Activated B cell treated with CpG ODN at 0.5 μM for 24 hours (primary cell): ENCODE measurements around the gene UCMA. TPM values are rescaled to one million over a fixed set of nuclear protein-coding genes. Genes with fewer than 3 reads are reported as not detected.
"Not testable (repeated sequence)": the region's sequence is repeated elsewhere in the genome, so short reads cannot be mapped to it uniquely, and the experiment has no call there.

Experiments
- ATAC-seq: fragments of 200-7000 bp; cut with Tn5 transposase; one replicate; pipeline ENCODE4 v1.10.0; 2021; ENCODE audit warnings: low read depth, mild to moderate bottlenecking, moderate library complexity
- CTCF ChIA-PET: fragments of 350-600 bp; sonication (Branson Sonifier 250); formaldehyde crosslinking; loops from one replicate; lab custom pipeline; 2021; ENCODE audit warnings: antibody characterized with exemption; lab: Charles Lee
- POLR2A ChIA-PET: fragments of 350-600 bp; sonication (Branson Sonifier 250); formaldehyde crosslinking; loops from one replicate; lab custom pipeline; 2021; ENCODE audit warnings: antibody characterized with exemption; lab: Charles Lee
- DNase-seq: peaks from one replicate; pipeline ENCODE4 v3.0.0; 2022
- H3K27ac Mint-ChIP-seq: one replicate; pipeline ENCODE4 v1.8.0; 2020; ENCODE audit warnings: mixed read lengths
- H3K27me3 Mint-ChIP-seq: one replicate; pipeline ENCODE4 v1.8.0; 2021; ENCODE audit warnings: mixed read lengths
- H3K36me3 Mint-ChIP-seq: one replicate; pipeline ENCODE4 v1.8.0; 2021; ENCODE audit warnings: low read depth, mixed read lengths
- H3K4me1 Mint-ChIP-seq: one replicate; pipeline ENCODE4 v1.8.0; 2021; ENCODE audit warnings: mixed read lengths
- H3K4me3 Mint-ChIP-seq: one replicate; pipeline ENCODE4 v1.8.0; 2020; ENCODE audit warnings: mild to moderate bottlenecking, mixed read lengths
- H3K9me3 Mint-ChIP-seq: one replicate; pipeline ENCODE4 v1.8.0; 2020; ENCODE audit warnings: mixed read lengths
- intact Hi-C: fragments of 100-400 bp; cut with micrococcal nuclease; formaldehyde crosslinking; loops from one replicate; pipeline ENCODE4 v1.15.1; 2024
- total RNA-seq: library from RNA; stranded (reverse); gene quantifications from 2 replicates; pipeline ENCODE4 v1.2.3, GENCODE V29; 2022
- TF ChIP-seq, protein P1 (sequence below): fragments of 200-600 bp; IDR thresholded peaks from one replicate; pipeline ENCODE4 v1.8.0; 2022; ENCODE audit warnings: antibody characterized with exemption, mild to moderate bottlenecking

UCMA gene
- total RNA-seq, 1 donor from 2014 or later: not detected

DNA sequence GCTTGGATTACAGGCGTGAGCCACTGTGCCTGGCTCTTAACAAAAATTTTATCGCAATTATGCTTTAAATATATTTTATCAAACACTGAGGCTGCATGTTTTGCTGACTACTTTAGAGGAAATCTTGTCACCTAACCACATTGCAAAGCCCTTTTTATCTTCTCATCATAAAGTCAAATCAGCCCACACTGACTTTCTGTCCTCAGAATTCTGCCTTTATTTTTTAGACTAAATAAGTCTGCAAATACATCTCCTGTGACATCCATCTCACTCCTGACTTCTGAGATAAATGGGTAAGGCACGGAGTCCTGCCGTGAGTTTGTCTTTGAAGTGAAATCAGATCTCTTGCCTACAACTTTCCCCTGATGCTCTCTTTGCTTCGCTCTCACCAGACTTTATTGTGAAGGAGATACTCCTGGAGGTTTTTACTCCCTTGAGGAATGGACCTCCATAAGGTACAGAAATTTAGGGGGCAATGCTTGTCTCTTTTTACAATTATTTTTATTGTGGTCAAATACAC lies 23.5 kb upstream of the UCMA start:
- intact Hi-C loops: no loop called here
- ATAC-seq (no peak), DNase-seq (no peak)
- Mint-ChIP-seq H3K27ac (no peak overlapping the region), H3K4me1 (no peaks in the 10 kb centered on the region), H3K9me3 (no peaks in the 10 kb centered on the region), H3K27me3 (peaks cover 5% of the 10 kb centered on the region), H3K4me3 (no peak overlapping the region), H3K36me3 (no peaks in the 10 kb centered on the region)
- TF ChIP-seq, protein P1, sequence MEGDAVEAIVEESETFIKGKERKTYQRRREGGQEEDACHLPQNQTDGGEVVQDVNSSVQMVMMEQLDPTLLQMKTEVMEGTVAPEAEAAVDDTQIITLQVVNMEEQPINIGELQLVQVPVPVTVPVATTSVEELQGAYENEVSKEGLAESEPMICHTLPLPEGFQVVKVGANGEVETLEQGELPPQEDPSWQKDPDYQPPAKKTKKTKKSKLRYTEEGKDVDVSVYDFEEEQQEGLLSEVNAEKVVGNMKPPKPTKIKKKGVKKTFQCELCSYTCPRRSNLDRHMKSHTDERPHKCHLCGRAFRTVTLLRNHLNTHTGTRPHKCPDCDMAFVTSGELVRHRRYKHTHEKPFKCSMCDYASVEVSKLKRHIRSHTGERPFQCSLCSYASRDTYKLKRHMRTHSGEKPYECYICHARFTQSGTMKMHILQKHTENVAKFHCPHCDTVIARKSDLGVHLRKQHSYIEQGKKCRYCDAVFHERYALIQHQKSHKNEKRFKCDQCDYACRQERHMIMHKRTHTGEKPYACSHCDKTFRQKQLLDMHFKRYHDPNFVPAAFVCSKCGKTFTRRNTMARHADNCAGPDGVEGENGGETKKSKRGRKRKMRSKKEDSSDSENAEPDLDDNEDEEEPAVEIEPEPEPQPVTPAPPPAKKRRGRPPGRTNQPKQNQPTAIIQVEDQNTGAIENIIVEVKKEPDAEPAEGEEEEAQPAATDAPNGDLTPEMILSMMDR: no peak
- ChIA-PET CTCF (no interaction called here), POLR2A (no interaction called here)

DNA sequence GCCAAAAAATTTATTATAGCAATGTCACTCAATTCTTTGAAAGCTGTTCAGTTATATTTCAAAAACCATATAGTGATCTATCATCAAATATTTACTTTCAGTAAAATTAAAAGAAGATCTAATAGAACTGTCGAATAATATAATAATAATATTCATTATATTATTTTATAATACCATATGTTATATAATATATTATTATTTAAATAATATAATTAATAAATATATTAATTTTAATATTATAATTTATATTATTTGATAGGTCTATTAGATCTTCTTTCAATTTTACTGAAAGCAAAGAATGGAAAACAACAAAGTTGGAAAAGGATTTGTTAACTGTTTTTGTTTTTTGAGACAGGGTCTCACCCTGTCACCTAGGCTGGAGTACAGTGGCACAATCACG lies 22.5 kb upstream of the UCMA start:
- ChIA-PET POLR2A (no interaction called here), CTCF (no interaction called here)
- H3K4me1 Mint-ChIP-seq: no peaks in the 10 kb centered on the region
- no peak overlapping the region for H3K4me3 Mint-ChIP-seq
- DNase-seq (no peak), ATAC-seq (no peak)
- no peaks in the 10 kb centered on the region for H3K9me3 Mint-ChIP-seq
- intact Hi-C loops: no loop called here
- TF ChIP-seq, protein P1: no peak
- H3K36me3 Mint-ChIP-seq: no peaks in the 10 kb centered on the region
- H3K27ac Mint-ChIP-seq: no peak overlapping the region
- no peaks in the 10 kb centered on the region for H3K27me3 Mint-ChIP-seq

DNA sequence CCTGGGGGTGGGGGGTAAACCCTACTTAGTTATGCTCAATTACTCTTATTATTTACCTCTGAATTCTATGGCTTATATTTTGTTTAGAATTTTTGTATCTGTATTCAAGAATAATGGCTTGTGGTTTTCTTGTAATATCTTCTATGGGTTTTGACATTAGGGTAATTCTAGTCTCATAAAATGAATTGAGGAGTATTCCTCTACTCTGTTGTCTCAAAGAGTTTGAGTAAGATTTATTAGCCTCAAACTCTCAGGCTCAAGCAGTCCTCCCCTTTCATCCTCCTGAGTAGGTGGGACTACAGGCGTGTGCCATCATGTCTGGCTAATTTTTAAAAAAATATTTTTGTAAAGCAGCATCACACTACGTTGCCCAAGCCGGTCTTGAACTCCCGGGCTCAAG lies 19.6 kb upstream of the UCMA start:
- ATAC-seq (no peak), DNase-seq (no peak)
- CTCF ChIA-PET: no interaction called here
- Mint-ChIP-seq H3K4me1 (no peaks in the 10 kb centered on the region), H3K4me3 (no peak overlapping the region), H3K9me3 (no peaks in the 10 kb centered on the region), H3K27me3 (no peaks in the 10 kb centered on the region), H3K27ac (no peak overlapping the region), H3K36me3 (no peaks in the 10 kb centered on the region)
- intact Hi-C loops: no loop called here
- TF ChIP-seq, protein P1: no peak
- POLR2A ChIA-PET: no interaction called here

DNA sequence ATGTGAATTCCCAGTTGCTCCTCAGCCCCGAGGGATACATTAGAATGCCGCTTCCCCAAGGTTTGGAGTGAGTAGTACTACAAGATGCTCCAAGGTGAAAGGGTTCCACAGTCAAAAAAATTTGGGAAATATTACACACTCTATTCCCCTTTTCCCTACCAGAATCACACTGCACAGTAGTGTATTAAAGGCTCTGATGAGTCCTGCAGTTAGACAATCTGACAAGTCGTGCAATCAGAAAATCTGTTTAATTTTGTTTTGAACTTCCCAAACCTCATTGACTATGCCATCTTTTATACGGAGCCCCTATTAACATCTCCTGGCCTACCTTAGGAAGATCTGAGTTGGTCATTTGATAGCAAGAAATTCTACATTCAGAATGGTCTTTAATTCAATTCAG lies 13.6 kb upstream of the UCMA start:
- no peaks in the 10 kb centered on the region for H3K9me3 Mint-ChIP-seq
- H3K36me3 Mint-ChIP-seq: no peaks in the 10 kb centered on the region
- CTCF ChIA-PET: no interaction called here
- TF ChIP-seq, protein P1: no peak
- H3K27me3 Mint-ChIP-seq: no peaks in the 10 kb centered on the region
- no peak overlapping the region for H3K27ac Mint-ChIP-seq
- POLR2A ChIA-PET: no interaction called here
- no peak for ATAC-seq
- H3K4me3 Mint-ChIP-seq: no peak overlapping the region
- no peaks in the 10 kb centered on the region for H3K4me1 Mint-ChIP-seq
- intact Hi-C loops: no loop called here
- no peak for DNase-seq

DNA sequence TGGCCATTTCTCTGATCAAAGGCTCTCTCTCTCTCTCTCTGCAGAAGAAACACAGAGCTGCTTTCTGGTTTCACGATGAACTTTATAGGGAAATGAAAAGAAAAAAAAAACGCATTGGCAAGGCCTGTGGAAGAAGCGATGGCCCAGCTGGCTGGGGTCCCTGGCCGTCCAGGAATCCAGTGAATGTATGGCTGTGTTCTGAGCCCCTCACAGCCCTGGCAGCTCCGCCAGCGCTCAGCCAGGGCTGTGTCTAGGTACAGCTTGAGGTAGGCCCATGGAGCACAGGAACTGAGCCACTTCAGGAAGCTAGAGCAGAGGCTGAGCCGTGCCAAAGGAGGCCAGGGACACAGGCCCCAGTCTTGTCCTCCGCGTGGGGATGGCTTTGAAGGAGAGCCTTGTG lies 13.1 kb upstream of the UCMA start:
- Mint-ChIP-seq H3K4me1 (no peaks in the 10 kb centered on the region), H3K36me3 (no peaks in the 10 kb centered on the region), H3K27me3 (no peaks in the 10 kb centered on the region), H3K27ac (no peak overlapping the region), H3K9me3 (no peaks in the 10 kb centered on the region), H3K4me3 (no peak overlapping the region)
- POLR2A ChIA-PET: no interaction called here
- intact Hi-C loops: no loop called here
- CTCF ChIA-PET: no interaction called here
- DNase-seq: no peak
- TF ChIP-seq, protein P1: no peak
- no peak for ATAC-seq

DNA sequence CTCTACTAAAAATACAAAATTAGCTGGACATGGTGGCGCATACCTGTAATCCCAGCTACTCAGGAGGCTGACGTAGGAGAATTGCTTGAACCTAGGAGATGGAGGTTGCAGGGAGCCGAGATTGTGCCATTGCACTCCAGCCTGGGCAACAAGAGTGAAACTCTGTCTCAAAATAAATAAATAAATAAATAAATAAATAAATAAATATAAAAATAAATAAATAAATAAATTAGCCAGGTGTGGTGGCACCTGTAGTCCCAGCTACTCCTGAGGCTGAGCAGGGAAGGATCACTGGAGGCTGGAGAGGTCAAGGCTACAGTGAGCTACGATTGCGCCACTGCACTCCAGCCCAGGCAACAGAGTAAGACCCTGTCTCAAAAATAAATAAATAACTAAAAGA lies 8.1 kb upstream of the UCMA start:
- intact Hi-C loops, H3K36me3 Mint-ChIP-seq, H3K4me1 Mint-ChIP-seq, H3K27ac Mint-ChIP-seq, H3K27me3 Mint-ChIP-seq, POLR2A ChIA-PET, DNase-seq, H3K9me3 Mint-ChIP-seq, ATAC-seq, CTCF ChIA-PET, H3K4me3 Mint-ChIP-seq: not testable (repeated sequence)
